Activated T-cell treated with anti-CD3 and anti-CD28 coated beads, Interleukin-2, amount 50 U/mL, for 48 hours (primary cell): ENCODE results near the gene CD109.
A peak's percentile ranks its signal among the peaks of the same experiment; 100 is the strongest.

ENCODE experiments used
- DNase-seq, 2 experiments: peaks; one replicate each; pipeline ENCODE4 v3.0.0-alpha.2; 2020

CD109 gene

DNA sequence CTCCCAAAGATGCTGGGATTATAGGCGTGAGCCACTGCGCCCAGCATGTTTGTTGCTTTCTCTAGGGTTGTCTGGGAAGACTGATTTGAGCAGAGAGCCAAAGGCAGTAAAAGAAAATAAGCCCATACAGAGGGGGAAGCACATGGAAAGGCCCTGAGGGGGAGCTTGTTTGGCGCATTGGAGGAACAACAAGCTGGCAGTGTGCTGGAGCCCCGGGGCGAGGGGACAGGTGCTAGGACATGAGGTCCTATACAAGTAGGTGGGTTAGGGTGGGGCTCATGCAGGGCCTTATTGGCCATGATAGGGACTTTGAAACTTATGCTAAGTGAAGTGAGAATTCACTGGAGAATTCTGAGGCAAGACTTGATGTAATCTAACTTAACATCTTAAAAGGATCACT is 35.3 kb downstream of the CD109 start:
- DNase-seq, result no peak

DNA sequence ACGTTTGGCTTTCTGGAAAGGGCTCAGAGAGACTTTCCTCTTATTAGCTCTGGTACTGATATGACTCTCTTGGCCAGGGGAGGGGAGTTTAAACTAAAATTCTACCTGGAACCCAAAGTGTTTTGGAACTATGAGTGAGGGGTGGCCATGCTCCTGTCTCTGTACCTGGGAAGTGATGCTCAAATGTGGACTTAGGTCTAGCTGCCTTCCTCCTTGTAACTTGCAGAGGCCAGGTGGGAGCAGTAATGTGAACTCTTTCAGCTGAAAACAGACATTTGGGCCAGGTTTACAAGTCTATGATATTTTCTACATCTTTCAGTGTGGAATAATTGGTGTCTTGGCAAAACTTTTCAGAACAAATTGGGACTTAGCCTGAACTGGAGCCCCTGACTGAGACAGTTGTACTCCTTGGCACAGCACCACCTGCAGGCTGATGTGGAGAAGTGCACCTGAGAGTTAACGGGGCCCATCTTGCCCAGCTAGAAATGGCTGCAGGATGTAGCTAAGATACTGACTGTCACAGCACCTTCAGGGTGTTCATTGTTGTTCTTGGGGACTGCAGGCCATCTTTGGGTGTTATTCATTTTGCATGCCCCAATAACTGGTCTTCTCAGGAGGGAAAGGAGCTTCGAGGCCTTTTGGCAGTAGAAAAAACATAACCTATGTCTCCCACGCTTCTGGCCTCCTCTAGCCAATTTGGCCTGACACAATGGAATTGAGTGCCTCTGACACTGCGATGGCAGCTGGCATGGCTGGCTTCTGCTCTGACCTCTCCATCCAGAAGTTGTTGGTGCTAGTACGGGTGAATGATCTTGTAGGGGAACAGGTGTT is 37.1 kb downstream of the CD109 start:
- peak; percentile 84 to 86 for DNase-seq

DNA sequence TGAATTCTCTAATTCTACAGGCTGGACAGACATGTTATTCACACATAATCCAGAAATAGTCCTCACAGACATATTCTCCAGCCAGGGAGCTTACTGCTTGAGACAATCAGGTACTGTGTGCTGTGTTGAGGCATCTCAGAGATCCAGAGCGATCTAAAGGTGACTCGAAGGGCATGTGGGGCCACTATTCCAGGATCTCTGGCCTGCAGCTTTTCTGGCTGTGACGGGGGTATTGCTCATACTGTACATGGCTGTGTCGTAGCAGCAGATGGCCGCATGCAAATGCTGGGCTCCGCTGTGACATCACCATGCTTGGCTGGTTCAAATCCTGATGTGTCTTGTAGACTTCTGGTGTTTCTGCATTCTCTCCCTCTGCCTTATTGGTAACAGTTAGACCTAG is 37.8 kb downstream of the CD109 start:
- DNase-seq, result no peak

DNA sequence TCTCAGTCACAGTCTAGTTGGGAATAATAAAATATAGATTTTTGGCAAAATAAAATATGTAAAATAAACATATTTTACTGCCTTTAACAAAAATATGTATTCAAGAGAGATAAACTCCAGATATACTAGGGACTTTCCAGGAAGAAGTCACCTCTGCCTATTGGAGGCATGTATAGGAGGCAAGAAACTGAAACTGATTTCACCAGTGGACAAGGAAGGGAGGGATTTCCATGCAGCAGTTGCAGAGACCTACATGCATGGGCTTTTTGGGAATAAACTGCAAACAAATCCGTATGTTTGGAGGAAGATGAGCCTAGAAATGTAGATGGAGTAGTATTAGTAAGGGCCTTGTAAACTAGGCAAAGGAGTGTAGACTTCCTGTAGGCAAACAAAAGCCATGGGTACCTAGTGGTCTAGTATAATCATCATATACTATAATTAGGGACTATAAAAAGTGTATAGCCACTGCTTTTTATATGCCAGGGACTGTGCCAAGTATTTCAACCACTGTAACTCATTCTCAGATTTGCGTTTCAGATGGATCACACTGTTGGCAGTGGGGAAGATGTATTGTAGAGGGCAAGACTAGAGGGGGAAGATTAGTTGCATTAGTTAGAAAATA is 38.9 kb downstream of the CD109 start:
- DNase-seq, result no peak

DNA sequence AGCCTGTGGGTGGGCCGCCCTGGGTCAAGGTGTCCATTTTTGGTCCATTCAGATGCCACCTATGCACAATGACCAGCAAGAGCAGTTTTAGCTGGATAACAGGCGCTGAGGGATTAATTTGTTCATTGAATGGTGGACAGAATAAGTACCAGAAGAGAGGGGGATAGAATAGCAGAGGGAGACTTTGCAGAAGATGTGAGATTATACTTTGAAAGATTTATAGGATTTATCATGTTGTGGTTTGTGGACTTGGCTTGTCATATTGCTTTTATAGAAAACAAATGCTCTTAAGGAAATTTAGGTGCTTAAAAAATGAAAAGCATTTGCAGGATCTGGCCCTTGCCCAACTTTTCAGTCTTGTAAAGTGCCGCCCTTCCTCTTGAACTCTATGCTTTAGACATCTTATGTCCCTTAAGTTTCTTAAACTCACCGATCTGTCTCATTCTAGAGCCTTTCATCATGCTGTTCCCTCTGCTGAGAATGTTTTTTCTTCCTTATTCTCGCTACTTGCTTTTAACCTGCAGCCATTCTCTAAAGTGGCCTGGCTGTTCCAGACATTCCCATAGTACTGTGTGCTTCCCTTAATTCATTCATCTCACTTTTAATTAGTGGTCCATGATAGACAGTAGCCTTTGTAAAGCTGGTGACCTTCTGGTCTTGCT is 42.5 kb downstream of the CD109 start:
- DNase-seq, result no peak

DNA sequence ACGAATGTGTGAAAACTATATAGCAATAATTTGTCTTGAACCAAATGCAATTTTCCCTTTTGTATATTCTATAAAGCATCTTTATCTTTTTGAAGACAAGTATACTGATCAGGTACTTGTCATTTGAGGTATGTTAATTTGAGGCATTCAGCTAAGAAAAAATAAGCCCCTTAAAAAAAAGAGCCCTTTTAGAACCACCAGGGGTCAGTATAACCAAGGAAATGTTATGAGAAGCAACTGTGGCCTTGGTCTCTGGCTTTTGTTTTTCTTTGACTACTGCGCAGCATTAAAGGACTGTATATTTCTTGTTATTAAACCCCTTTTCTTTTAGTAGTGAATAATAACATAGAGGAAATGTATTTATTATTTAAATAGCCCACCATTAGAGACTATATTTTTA is 43.1 kb downstream of the CD109 start:
- DNase-seq, result no peak

DNA sequence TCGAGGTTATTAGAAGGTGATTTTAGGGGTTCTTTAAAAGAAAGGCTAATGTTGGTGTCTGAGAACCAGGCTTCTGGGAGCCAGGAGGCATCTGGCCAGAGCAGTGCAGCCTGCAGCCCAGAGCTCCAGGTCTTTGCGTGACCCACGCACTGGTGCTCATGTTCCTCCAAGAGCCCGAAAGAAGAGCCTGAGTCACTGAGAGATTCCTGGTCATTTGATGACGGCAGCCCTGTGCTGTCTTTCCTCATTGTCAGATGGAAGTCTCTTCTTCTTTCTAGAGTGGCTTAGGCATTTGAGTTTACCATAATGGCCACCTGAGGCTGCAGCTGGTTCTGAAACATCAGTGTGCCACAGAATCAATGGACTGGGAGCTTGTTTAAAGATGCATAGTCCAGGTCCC is 46.4 kb downstream of the CD109 start:
- no peak for DNase-seq

DNA sequence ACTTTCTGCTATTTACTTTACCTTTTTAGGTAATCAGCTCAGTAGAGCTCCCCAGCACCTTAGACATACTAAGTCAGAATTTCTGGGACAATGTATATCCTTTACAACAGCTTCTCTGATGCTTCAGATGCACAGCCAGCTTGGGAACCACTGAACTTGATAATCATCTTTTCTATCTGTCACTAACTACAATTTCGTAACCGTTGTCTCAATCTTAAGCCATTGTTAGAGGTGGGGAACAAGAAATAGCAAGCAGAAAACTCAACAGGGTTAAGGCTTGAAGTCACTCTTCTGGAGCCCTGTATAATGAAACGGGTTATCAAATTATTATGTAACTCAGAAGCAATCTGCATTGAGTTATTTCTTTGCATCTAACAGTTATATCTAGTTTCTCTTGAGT is 47.1 kb downstream of the CD109 start:
- DNase-seq, result no peak

DNA sequence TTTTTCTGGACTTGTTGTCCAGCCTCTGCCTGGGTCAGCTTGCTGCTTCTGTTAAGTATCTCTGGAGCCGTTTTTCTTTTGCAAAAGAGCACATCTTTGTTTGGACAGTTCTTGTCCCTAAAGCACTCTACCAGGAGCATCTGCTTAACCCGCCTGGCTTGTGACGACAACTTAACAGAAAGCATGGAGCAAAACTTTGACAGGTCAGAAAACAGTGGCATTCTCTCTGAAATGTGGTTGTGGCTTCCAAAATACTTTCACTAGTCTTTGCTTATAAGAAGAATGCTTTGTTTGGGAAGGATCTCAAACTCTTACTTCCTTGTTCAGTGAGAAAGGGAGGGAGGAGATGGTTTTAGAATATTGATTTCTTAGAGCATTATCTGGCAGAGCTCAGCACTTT is 47.6 kb downstream of the CD109 start:
- no peak for DNase-seq

DNA sequence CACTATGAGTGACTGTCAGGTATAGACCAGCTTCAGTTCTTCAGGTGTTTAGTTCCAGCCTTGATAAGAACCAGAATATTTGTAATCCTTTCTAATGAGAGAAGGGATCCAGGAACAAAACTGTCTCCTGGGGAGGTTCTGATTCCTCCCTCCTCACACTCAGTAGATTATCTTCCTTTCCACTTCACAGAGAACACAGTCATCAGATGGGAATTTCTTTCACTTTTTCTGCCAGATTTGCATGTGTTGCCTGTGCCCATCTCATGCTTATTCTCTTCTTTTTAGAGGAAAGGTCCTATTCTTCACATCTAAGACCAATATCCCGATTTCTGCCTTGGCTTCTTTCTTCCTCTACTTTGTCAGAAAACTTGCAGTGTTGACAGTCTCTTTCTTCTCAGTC is 50.8 kb downstream of the CD109 start:
- no peak for DNase-seq

DNA sequence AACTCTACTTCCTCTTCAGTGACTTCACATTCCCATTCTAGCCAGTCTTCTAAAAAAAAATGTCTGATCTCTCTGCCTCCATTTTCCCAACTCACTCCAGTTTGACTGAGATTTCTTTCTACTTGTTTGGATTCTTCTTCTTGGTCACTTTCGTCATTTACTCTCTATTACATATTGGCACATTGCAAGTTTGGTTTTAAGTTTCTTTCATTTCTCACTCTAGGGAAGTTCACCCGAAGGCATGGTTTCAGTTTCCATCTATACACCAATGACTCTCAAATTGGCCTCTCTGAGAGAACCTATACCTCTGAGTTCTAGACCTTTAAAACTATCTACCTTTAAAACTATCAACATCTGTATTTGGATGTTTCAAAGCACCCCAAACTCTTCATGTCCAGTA is 51.3 kb downstream of the CD109 start:
- DNase-seq, result no peak

DNA sequence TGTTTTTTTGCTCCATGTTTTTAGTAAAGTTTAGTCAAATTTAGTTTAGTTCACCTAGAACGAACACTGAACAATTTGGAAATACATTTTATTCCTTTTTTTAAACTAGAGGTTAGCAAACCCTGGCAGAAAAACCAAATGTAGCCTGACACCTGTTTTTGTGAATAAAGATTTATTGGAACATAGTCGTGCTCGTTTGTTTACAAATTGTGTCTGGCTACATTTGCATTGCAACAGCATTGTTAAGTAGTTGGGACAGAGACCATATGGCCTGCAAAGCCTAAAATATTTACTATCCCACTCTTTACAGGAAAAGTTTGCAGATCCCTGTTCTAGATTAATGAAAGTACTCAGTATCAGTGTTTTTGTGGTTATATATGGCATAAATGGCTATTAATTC is 56.9 kb downstream of the CD109 start:
- DNase-seq, result no peak

DNA sequence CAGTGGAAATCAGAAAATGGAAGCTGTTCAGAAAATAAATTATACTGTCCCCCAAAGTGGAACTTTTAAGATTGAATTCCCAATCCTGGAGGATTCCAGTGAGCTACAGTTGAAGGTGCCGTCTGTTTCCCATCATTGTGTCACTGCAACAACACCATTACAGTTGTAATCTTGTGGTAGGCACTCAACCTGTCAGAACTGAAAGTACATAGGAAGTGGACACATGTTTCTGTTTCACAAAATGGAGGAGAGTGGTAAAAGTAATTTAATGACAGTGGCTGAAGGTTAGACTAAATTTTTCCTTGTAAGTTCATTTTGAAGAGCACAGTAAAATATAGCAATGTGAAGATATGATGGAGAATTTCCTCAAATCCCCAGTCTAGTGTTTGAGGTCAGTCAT is 70.0 kb downstream of the CD109 start:
- no peak for DNase-seq

DNA sequence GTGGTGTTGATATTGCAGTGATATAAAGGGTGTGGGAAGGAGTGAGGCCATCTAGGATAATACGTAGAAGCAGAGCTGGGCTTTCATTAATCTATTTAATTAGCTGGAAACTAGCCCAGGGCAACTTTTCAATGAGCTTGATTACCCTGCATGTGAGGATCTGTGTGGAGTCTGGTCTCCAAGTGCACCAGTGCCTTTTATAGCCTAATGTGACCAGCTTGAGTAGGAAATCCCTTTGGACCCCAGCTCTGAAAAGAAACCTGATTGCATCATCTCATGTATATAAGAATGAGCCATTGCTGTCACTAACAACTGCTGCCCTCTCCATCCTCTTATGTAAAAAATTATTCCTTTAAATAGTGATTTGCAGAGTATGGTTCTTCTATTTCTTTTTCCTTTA is 72.6 kb downstream of the CD109 start:
- DNase-seq, result no peak

DNA sequence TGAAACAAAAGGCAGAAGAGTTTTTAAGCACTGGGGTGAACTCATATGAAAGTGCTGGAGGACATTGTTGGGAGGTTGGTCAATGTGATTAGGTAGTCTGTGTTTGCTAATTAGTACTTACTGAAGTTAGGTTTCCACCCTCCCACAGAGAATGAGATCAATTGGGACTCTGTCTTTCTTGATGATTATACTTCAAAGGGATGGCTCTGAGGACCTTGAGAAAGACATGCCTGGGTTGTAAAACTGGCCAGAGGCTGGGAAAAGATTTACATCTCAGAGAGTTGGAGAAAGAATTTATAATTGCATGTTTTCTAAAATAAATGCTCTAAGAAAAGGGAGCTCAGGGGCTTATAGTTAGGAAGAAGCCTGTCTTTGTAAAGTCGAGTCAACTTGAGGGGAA is 74.0 kb downstream of the CD109 start:
- DNase-seq, result no peak

DNA sequence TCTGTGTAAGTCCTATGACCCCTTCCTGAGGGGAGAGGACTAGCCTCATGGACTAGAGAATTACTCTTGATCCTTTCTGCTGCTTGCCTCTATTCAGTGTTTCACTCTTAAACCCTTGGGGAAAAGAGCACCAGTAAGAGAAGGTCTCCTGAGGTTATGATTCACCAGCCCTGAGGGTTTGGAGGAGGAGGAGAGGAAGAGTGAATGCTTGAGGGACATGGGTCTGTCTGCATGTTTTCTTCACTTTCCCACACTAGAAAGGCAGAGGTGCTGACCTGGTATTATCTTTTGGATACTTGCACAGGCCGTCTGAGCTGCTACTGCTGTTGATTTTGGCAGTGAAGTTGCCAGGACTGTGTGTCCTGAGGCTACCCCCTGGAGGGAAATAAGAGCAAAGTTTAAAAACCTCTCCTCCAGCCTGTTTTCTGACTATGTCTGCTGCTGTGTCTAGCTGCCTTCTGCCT is 78.3 kb downstream of the CD109 start:
- DNase-seq, result no peak

DNA sequence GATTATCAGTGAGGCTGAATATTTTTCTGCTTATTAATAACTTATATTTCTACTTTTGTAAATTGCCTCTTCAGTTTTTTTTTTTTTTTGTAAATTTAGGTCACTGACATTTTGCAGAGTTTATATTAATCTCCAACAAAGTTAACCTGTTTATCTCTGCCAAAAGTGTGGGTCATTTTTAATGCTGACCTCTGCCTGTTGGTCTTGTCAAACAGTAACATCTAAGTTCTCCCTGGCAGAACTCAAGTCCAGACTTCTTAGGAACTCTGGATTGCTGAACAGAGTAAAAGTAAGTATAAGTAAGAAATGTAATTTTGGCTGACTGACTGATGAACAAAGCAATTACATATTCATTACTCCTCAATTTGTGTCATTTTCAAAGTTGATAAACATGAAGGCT is 83.9 kb downstream of the CD109 start:
- no peak for DNase-seq

DNA sequence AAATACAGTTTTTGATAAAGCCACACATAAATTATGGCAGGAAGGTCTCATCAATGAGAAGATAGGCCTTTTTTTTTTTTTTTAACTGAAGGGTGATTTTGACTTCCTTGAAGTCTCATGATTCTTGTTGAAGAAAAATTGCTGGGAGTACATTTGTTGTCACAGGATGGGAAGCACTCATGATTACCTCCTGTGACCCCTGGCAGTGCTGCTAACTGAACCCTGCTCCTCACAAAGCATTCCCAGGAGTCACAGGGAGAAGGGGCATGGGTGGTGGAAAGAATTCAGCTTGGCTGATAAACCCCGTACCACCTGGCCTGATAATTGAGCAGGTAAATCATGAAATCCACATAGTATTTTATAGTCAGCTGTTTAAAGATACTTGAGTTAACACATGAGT is 86.9 kb downstream of the CD109 start:
- DNase-seq, result no peak

DNA sequence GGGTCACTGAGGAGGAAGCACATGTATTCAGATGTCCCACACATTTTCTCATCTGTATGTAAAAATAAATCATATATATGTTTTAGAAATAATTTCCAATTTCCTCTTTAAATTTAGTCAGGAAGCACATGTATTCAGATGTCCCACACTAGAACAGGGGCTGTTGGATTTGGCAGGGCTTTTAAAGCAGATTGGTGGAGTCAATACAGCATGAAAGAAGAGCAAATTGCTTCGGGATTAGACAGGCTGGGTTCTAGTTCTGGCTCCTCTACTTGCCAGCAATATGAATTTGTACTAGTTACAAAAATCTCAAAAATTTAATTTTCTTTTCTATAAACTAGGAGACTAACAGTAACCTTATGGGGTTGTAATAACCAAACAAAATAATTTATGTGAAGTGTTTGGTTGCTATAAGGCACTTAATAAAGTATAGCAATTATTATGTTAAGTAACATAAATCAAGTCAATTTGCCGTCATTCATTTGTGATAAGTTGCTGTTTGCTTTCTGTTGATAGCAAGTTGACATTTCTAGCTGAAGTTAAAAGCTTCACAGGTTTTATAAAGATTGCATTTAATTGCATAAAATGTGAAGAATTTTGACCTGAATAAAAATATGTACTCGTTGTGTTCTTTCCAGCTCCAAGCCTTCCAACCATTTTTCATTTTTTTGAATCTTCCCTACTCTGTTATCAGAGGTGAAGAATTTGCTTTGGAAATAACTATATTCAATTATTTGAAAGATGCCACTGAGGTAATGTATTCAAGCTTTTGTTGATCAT is 88.9 kb downstream of the CD109 start:
- no peak for DNase-seq

DNA sequence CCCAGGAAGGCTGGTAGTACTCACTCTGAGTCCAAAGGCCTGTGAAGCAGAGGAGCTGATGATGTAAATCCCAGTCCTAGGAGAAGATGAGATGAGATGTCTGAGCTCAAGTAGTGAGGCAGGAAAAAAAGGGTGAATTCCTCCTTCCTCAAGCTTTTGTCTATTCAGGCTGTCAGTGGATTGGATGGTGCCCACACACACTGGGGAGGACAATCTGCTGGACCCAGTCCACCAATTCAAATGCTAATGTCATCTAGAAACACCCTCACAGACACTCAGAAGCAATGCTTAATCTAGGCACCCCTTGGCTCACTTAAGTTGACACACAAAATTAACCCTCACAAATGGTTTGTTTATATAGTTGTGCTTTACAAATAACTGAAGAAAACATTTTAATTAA is 94.6 kb downstream of the CD109 start:
- DNase-seq, result no peak

DNA sequence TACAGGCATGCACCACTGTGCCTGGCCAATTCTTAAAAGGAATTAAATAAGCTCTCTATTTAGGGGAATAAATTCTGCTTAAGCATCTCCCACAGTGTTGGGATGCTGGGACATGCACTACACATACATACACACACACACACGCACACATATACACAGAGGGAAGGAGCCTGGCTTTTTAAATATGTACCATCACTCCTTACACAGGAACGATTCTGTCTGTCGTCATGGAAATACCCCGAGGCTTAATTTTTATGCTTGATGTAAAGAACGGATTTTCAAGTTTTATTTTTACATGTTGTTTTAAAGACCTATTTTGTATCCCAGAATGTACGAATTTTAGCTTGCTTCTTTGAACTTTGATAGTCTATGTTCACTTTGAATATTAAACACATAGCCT is 95.3 kb downstream of the CD109 start:
- no peak for DNase-seq

DNA sequence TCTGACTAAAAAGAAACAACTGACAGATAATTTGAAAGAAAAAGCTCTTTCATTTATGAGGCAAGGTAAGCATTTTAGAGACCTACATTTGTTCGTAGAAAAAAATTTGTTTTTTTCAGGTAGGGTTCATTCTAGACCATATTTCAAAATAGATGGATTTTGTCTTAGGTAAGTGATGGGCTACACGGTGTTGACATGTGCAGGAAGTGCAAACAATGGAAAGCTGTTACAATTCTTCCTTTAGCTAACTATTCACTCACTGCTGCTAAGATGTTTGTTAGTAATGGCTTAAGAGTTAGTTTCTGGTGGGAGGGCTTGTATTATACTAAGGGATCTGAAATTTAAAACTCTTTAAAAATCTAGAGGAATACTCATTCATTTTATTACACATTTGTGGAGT is 96.7 kb downstream of the CD109 start:
- DNase-seq, result no peak

DNA sequence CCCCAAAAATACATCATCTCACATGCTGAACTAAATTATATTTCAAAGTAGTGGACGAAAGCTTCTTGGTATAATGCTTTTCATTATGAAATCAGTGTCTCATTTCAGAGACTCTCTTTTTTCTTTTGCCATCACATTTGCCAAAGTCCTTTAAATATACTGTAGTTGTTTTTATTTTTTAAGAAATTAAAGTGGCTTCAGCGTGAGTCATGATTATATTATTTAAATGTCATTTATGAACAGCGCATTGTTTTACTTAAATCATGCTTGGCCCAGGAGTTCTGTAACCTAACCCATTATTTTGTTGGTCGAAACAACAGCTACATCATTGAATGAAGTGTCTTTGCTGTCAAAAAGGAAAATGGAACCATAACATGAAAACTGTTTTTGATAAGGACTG is 100.9 kb downstream of the CD109 start:
- no peak for DNase-seq
